HG03175 (cell line): ENCODE measurements around the gene WDR17.

Experiments used
- ATAC-seq: cut with Tn5 transposase; IDR thresholded peaks from one replicate; pipeline ENCODE4 v1.9.1; 2021; ENCODE audit warnings: mild to moderate bottlenecking, moderate library complexity; ENCODE audit not compliant: unreplicated experiment

WDR17 gene

DNA sequence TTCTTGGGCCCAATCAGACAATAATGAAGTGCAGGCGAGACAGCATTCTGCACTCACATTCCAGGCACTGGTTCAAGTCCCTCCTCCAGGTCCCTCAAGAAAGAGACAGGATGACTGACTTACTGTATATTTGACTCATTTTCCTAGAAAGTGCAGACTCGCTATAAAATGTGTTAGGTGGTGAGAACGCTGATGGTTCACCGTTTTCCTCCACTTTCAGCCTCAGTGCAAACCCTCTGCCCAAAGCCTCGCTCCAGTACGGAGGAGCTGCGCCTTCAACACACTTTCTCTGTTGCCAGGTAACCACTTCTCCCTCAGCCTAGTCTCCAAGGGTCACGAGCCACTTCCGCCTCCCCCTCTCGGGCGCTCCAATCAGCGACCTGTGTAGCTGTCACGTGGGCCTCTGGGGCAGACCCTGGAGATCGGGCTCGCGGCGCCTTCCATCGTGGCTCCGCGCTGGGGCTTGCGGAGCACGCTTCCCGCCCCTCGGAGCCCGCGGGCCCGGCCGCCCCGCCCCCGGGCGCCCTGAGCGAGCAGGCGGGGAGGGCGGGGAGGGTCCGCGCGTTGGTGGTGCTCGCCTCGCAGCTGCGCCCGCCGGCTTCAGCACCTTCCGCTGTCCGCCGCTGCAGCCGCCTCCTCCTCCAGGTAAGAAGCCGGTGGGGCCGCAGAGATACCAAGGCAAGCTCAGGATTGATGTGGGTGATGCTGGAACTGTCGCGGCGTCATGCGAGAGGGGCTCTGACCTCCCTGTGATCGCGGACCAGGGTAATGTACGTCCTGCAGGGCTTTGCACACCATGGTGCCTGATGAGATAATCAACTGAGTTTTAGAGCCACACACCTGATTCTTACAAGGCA, at the start of gene WDR17:
Gene WDR17 (plus strand): TSS at position 407 of the 857 bp plus-strand sequence. CDS start 45,740 bp downstream, outside the sequence.
- ATAC-seq: peak; percentile 98

DNA sequence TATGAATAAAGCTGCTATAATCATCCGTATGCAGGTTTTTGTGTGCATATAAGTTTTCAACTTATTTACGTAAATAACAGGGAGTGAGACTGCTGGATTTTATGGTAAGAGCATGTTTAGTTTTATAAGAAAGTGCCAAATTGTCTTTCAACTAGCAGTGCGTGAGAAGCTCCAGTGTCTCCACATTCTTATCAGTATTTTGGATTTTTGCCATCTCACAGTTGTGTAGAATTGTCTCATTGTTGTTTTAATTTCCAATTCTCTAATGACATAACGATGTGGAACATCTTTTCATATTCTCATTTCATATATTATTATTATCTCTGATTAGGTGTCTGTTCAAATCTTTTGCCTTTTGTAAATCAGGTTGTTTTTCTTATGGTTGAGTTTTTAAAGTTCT, 49.0 kb upstream of the WDR17 start:
- no peak for ATAC-seq

DNA sequence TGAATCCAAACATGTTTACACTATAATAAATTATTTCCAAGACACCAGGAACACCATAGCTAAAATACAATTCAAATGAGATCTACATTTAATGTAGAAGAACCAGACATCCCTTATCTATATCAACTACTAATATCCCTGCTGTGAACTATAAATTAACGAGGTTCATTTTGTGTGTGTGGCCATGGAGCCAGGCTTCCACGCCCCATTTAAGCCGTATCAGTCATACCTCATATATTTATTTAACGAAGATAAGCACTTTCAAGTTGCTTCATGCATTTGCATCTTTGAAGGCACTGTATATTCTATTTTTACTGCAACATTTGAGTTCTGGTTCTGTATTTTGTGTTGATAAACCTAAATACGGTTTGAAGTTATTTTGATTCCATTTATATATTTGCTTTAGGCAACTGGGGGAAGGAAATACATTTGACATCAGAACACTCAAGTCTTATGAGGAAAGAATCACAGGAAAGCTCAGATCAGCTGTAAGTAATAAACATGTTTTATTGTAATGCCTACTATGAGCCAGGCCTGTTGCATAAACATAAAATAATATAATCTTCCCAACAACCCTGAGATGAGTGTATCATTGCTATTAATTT, 45.1 kb upstream of the WDR17 start:
- ATAC-seq: no peak

DNA sequence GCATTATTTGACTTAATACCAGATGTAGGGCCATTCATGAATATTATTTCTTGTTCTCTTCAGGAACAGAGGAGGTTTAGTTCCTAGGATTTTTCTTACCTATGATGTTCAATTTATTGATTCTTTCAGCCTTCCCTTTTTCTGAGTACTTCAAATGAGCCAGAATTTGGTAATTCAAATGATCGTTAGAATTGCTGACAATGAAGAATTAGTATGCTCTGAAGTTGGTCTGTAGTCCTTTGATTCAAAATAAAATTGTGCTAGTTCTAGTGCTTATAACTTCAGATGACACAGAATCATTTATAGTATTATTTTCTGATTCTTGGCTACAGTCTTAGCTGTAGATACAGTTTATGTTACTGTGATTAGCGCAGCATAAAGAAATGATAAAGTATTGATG, 35.2 kb upstream of the WDR17 start:
- ATAC-seq: no peak

- no peak for ATAC-seq
Measured at GRCh38 chr4:176031922-176032321, 33.7 kb upstream of the WDR17 start.

DNA sequence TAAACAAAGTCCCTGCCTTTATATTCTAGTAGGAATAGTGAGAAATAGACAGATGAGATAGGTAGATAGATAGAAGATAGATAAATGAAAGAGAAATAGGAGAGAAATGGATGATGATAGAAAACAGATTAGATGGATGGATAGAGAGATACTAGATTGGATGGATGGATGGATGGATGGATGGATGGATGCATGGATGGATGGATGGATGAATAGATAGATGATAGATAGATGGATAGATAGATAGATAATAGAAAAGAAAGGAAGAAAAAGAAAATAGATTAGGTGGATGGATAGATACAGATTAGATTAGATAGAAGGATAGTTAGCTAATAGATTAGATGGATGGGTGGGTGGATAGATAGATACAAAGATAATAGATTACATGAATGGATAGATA, 33.2 kb upstream of the WDR17 start:
- ATAC-seq: no peak

GRCh38 chr4:176034499-176034898, 31.1 kb upstream of the WDR17 start:
- ATAC-seq: no peak

DNA sequence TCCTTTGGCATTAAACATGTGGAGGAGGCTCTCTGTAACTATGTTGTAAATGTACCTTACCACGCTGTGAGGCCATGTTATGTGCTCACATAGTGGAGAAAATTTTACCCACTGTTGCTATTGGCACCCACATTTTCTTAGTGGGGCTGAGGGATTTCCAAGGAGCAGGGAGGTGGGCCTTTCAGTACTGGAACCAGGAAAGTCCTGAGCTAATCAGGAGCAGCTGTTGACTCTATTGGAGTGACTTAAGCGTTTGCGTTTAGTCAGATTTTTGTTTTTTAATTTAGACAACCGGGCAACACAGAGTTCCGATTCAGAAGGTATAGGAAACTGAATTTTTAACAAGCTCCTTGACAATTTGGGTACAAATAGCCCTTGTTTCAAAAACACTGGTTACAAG, 30.7 kb upstream of the WDR17 start:
- ATAC-seq: no peak

DNA sequence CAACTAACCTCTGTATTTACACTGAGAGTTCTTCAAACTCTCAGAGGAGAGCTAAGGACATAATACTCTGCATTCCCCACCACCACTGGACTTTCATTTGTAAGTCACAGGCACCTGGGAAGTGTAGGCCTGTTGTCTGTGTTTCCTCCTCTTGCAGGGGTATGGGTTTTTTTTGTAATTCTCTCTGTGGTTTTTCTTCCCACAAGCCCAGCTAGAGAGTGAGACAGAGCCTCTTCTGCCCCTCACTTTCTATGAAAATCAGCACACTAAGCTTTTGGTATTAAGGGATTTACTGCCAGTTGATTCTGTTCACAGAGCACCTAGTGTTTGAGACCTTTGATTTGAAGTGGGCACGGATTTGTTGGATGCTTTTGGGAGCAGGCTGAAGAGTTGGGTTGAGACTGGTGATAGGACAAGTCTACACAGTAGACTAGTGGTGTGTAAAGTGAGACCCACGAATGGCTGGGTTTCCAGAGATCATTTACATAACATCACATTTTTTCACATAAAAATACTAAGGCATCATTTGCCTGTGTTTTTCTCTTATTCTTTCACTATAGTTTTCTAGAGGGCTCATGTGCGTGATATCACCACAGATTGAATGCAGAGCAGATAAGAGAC, 28.9 kb upstream of the WDR17 start:
- ATAC-seq: no peak

GRCh38 chr4:176038789-176039188, 26.9 kb upstream of the WDR17 start:
- no peak for ATAC-seq

GRCh38 chr4:176042195-176042594, 23.4 kb upstream of the WDR17 start:
- ATAC-seq: no peak

DNA sequence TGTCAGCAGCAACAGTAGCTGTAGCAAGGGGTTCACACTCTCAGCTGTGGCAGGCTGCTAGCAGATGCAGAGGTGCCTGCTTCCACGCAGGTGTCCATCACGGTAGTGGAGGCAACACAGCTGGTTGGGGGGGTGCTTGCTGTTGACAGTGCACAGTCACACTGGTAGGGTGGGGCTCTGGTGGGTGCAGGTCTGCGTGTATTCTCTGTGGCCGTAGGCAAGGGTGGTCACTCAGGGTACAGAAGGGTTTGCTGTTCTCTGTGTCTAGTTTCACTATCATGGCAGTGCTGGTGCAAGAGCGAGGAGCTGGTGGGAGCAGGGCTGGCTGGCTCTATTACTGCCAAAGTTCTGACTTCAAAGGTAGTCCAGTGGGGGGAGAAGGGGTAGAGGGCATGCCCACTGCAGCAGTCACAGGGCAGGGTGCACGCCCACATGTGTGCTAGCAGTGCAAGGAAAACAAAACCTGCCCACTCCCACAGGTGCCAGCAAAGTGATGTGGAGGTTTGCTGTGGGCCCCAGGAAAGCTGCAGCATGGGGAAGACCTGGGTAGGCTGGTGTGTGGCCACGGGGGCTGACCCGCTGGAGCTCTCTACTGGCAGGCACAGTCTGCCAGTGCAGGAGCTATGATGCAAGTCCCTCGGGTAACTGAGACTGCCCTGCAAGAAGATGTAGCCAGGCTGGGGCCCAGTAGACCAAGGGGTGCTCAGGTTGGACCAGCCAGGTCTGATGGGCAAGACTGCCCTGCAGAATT, 21.6 kb upstream of the WDR17 start:
- no peak for ATAC-seq

DNA sequence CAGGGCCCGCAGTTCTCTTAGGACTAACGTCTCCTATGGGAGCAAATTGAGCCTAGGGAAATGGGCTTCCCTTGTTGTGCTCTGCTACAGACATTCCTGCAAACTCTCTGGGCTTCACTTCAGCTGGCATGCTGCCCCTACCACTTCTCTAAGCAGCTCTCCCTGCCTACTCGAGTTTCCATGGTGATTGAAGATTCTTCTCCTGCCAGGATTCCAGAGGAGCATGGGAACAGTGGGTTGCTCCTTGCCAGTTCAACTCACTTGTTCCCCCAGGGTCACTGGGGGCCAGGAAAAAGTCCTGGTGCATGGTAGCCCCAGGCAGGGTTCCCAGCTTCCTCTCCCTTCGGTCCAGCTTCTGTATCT, 21.1 kb upstream of the WDR17 start:
- ATAC-seq: no peak

GRCh38 chr4:176048631-176049030, 17.0 kb upstream of the WDR17 start:
- ATAC-seq: no peak

GRCh38 chr4:176052744-176053143, 12.9 kb upstream of the WDR17 start:
- ATAC-seq: peak; percentile 90

DNA sequence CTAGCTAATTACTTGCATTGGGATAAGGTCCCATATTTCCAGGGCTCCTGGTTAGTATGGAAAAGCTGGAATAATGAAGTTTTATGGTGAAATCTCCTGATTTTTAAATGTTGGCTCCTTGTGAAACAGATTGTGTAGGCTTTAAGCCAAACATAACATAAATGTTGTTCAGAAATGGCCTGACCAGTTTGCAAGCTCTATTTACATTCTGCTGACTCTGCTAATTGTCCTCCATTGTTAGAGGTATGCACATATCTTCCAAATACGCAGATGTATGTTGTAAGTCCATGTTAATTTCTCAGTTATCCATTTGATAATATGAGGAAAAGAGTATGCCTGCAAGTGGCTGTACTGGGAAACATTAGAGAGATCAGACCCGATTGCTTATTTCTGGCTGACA, 11.9 kb upstream of the WDR17 start:
- ATAC-seq: no peak

- no peak for ATAC-seq
Measured at GRCh38 chr4:176054942-176055341, 10.7 kb upstream of the WDR17 start.

- ATAC-seq: no peak
Measured at GRCh38 chr4:176063718-176064117, 1.9 kb upstream of the WDR17 start.

- ATAC-seq: no peak
Measured at GRCh38 chr4:176064539-176064938, 1.1 kb upstream of the WDR17 start.

DNA sequence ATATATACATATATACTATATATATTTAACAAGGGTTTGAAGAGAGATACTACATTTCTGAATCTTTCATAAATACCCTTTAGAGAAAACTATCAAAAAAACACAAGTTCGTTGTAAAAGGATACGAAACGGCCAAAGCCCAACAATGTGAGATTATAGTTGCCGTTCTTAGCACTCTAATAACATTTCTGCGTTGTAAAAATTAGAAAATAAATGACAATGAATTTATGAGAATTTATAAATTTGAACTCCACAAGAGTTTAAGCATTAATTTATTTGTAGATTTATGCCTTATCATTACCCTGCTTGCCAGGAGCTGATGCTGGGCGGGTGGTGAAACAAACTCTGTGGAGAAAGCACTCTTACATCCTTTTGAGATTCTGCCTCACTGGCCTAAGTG, 1.1 kb downstream of the WDR17 start:
- no peak for ATAC-seq

DNA sequence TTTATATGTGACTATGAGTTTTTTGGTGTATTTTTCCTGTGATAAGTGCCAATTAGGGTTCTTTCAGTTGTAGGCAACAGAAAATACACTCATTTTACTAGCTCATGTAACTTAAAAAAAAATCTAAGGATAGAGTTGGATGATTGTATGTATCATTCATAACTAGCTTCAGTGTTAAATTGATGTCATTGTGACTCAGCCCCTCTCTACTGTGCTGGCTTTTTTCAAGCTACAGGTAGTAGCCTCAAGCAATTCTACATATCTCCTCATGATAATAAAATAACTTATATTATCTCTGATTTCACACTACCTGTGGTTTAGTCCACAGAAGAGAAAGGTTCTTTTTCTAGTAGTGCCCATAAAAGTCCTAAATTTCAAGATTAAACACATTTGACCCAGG, 11.9 kb downstream of the WDR17 start:
- no peak for ATAC-seq
